Liver (tissue), 3 donors: ENCODE data around the gene SHC4.

Source experiments
- FOXA1 ChIP-seq: IDR thresholded peaks from 2 replicates; pipeline ENCODE4 v1.6.1; 2016; ENCODE audit warnings: antibody characterized with exemption
- FOXA2 ChIP-seq: IDR thresholded peaks from 2 replicates; pipeline ENCODE4 v1.6.1; 2016; ENCODE audit warnings: antibody characterized with exemption
- GABPA ChIP-seq, 2 donors: IDR thresholded peaks in 1 of 2; conservative IDR thresholded peaks in 1 of 2; 2 replicates each; pipeline ENCODE4 v1.6.1; 2016; ENCODE audit warnings: antibody characterized with exemption in 2 of 2, mild to moderate bottlenecking in 1 of 2, moderate library complexity in 1 of 2
- HNF4A ChIP-seq, 2 donors: conservative IDR thresholded peaks; 2 replicates each; pipeline ENCODE4 v1.6.1; 2016; ENCODE audit warnings: antibody characterized with exemption in 2 of 2, mild to moderate bottlenecking in 2 of 2
- HNF4G ChIP-seq: IDR thresholded peaks from 2 replicates; pipeline ENCODE4 v1.6.1; 2016; ENCODE audit warnings: antibody characterized with exemption
- JUND ChIP-seq, 2 donors: IDR thresholded peaks; 2 replicates each; pipeline ENCODE4 v1.6.1; 2016; ENCODE audit warnings: antibody characterized with exemption in 2 of 2
- RAD21 ChIP-seq, 2 donors: IDR thresholded peaks; 2 replicates each; pipeline ENCODE4 v1.6.1; 2016; ENCODE audit warnings: antibody characterized with exemption in 2 of 2, mild to moderate bottlenecking in 2 of 2
- SP1 ChIP-seq: IDR thresholded peaks from 2 replicates; pipeline ENCODE4 v1.6.1; 2018; ENCODE audit warnings: antibody characterized with exemption, mild to moderate bottlenecking
- TAF1 ChIP-seq: conservative IDR thresholded peaks from 2 replicates; pipeline ENCODE4 v1.6.1; 2016; ENCODE audit warnings: antibody characterized with exemption, mild to moderate bottlenecking
- YY1 ChIP-seq: IDR thresholded peaks from 2 replicates; pipeline ENCODE4 v1.6.1; 2016; ENCODE audit warnings: antibody characterized with exemption, mild to moderate bottlenecking
- TF ChIP-seq, protein P1 (sequence below): fragments of 150-350 bp; IDR thresholded peaks from 2 replicates; pipeline ENCODE4 v1.5.1; 2017; ENCODE audit warnings: improper control_type of control experiment, low read depth, low read length; ENCODE audit not compliant: missing input control
- TF ChIP-seq, protein P2 (sequence below): IDR thresholded peaks from 2 replicates; pipeline ENCODE4 v1.6.1; 2016; ENCODE audit warnings: antibody characterized with exemption
- TF ChIP-seq, protein P3 (sequence below): IDR thresholded peaks from 2 replicates; pipeline ENCODE4 v1.6.1; 2016; ENCODE audit warnings: antibody characterized with exemption
- donor health status: healthy.
- donor health status: healthy.

DNA sequence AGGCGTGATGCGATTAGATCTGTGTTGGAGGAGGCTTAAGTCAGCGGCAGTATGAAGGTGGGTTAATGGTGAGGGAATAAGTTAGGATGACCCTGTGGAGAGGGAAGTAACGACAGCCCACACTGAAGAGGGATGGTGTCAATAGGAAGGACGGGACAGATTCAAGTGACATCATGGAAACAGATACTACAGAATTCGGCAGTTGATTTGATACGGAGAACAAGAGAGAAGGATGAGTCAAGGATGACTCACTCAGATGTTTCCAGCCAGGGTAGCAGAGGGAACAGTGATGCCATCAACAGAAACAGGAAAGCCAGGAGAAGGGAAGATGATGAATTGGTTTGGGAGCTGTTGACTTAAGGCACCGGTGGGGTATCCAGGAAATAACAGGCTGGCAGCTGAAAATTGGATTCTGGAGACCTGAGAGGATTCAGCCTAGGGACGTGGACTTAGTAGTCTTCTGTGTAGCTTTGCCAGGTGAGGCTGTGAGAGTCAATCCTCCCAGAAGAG, 38.0 kb downstream of the SHC4 start:
- TF ChIP-seq JUND (IDR thresholded peaks at IDR 0.05) (no peak), FOXA1 (no peak), TAF1 (no peak), HNF4A (conservative IDR thresholded peaks at IDR 0.05) (no peak), RAD21 (IDR thresholded peaks at IDR 0.05) (no peak), YY1 (no peak), SP1 (no peak), FOXA2 (no peak), GABPA (IDR thresholded peaks at IDR 0.05 in 1 of 2, conservative IDR thresholded peaks at IDR 0.05 in 1 of 2) (no peak), HNF4G (no peak)
- TF ChIP-seq, protein P1, sequence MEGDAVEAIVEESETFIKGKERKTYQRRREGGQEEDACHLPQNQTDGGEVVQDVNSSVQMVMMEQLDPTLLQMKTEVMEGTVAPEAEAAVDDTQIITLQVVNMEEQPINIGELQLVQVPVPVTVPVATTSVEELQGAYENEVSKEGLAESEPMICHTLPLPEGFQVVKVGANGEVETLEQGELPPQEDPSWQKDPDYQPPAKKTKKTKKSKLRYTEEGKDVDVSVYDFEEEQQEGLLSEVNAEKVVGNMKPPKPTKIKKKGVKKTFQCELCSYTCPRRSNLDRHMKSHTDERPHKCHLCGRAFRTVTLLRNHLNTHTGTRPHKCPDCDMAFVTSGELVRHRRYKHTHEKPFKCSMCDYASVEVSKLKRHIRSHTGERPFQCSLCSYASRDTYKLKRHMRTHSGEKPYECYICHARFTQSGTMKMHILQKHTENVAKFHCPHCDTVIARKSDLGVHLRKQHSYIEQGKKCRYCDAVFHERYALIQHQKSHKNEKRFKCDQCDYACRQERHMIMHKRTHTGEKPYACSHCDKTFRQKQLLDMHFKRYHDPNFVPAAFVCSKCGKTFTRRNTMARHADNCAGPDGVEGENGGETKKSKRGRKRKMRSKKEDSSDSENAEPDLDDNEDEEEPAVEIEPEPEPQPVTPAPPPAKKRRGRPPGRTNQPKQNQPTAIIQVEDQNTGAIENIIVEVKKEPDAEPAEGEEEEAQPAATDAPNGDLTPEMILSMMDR = no peak
- TF ChIP-seq, protein P2, sequence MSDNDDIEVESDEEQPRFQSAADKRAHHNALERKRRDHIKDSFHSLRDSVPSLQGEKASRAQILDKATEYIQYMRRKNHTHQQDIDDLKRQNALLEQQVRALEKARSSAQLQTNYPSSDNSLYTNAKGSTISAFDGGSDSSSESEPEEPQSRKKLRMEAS = no peak
- TF ChIP-seq, protein P3, sequence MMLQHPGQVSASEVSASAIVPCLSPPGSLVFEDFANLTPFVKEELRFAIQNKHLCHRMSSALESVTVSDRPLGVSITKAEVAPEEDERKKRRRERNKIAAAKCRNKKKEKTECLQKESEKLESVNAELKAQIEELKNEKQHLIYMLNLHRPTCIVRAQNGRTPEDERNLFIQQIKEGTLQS = no peak
